GM19438 (cell line): ENCODE data around the gene SERPINA6.
"Not testable (repeated sequence)": the region's sequence is repeated elsewhere in the genome, so short reads cannot be mapped to it uniquely, and the experiment has no call there.

ENCODE experiments used
- ATAC-seq: cut with Tn5 transposase; IDR thresholded peaks from one replicate; pipeline ENCODE4 v1.9.1; 2021; ENCODE audit warnings: low read depth; ENCODE audit not compliant: unreplicated experiment

SERPINA6 gene

GRCh38 chr14:94322648-94323570 lies at the start of gene SERPINA6:
TSS of gene SERPINA6 (minus strand) at chr14:94323336. CDS start at chr14:94314648, 8,688 bp downstream.
- ATAC-seq = no peak

GRCh38 chr14:94372021-94372605 lies 49.0 kb upstream of the SERPINA6 start:
- ATAC-seq = no peak

GRCh38 chr14:94370524-94370910 lies 47.4 kb upstream of the SERPINA6 start:
- no peak for ATAC-seq

- not testable (repeated sequence) for ATAC-seq
These were observed 46.8 kb upstream of the SERPINA6 start for GRCh38 chr14:94369766-94370523.

GRCh38 chr14:94368956-94369355 lies 45.8 kb upstream of the SERPINA6 start:
- no peak for ATAC-seq

- ATAC-seq = no peak
These were observed 45.1 kb upstream of the SERPINA6 start for GRCh38 chr14:94368243-94368590.

- no peak for ATAC-seq
These were observed 44.5 kb upstream of the SERPINA6 start for GRCh38 chr14:94367347-94368242.

GRCh38 chr14:94366146-94366915 lies 43.2 kb upstream of the SERPINA6 start, which contains the start of gene SERPINA2:
TSS of gene SERPINA2 (minus strand) at chr14:94366698.
- ATAC-seq = no peak

GRCh38 chr14:94365624-94366023 lies 42.5 kb upstream of the SERPINA6 start:
- no peak for ATAC-seq

- no peak for ATAC-seq
These were observed 41.8 kb upstream of the SERPINA6 start for GRCh38 chr14:94364964-94365363.

GRCh38 chr14:94364037-94364436 lies 40.9 kb upstream of the SERPINA6 start:
- no peak for ATAC-seq

GRCh38 chr14:94363151-94363624 lies 40.1 kb upstream of the SERPINA6 start:
- ATAC-seq = no peak

GRCh38 chr14:94362614-94363133 lies 39.5 kb upstream of the SERPINA6 start:
- no peak for ATAC-seq

GRCh38 chr14:94361682-94362081 lies 38.5 kb upstream of the SERPINA6 start:
- no peak for ATAC-seq

GRCh38 chr14:94360945-94361565 lies 37.9 kb upstream of the SERPINA6 start:
- ATAC-seq = no peak

- ATAC-seq = no peak
These were observed 34.0 kb upstream of the SERPINA6 start for GRCh38 chr14:94357166-94357565.

- ATAC-seq = no peak
These were observed 33.4 kb upstream of the SERPINA6 start for GRCh38 chr14:94356379-94357056.

- ATAC-seq = peak; percentile 51
These were observed 32.2 kb upstream of the SERPINA6 start for GRCh38 chr14:94355191-94355794.
